Mesendoderm (in vitro differentiated cells): ENCODE measurements around the gene PPP3R1.

Experiments used
- DNase-seq: peaks from one replicate; pipeline ENCODE4 v3.0.0; 2013
- H2AK5ac ChIP-seq: 2 replicates; pipeline ENCODE4 v1.6.1; 2013; ENCODE audit warnings: low read length, inconsistent platforms
- H2BK120ac ChIP-seq: 2 replicates; pipeline ENCODE4 v1.6.1; 2013; ENCODE audit warnings: low read depth, mild to moderate bottlenecking, low read length, moderate library complexity, mixed read lengths
- H2BK15ac ChIP-seq: replicated peaks from 2 replicates; pipeline ENCODE4 v1.6.1; 2013; ENCODE audit warnings: low read depth, mild to moderate bottlenecking, moderate library complexity
- H2BK5ac ChIP-seq: 2 replicates; pipeline ENCODE4 v1.6.1; 2013; ENCODE audit warnings: low read length, inconsistent platforms
- H3K18ac ChIP-seq: 2 replicates; pipeline ENCODE4 v1.6.1; 2013; ENCODE audit warnings: mild to moderate bottlenecking, low read length, mixed read lengths
- H3K23ac ChIP-seq: one replicate; pipeline ENCODE4 v1.6.1; 2013; ENCODE audit warnings: low read length
- H3K27ac ChIP-seq: 2 replicates; pipeline ENCODE4 v1.5.1; 2013; ENCODE audit warnings: low read depth, mild to moderate bottlenecking, inconsistent platforms, low read length, moderate library complexity
- H3K27me3 ChIP-seq: 2 replicates; pipeline ENCODE4 v1.6.1; 2013; ENCODE audit warnings: low read length, control low read depth, mild to moderate bottlenecking, inconsistent platforms; ENCODE audit not compliant: insufficient read depth, poor library complexity
- H3K36me3 ChIP-seq: 2 replicates; pipeline ENCODE4 v1.6.1; 2013; ENCODE audit warnings: low read length, inconsistent platforms; ENCODE audit not compliant: control insufficient read depth, insufficient read depth
- H3K4ac ChIP-seq: one replicate; pipeline ENCODE4 v1.6.1; 2013; ENCODE audit warnings: low read depth, mild to moderate bottlenecking, low read length, moderate library complexity
- H3K4me1 ChIP-seq: 2 replicates; pipeline ENCODE4 v1.6.1; 2013; ENCODE audit warnings: low read depth, low read length, inconsistent platforms; ENCODE audit not compliant: control insufficient read depth
- H3K4me2 ChIP-seq: 2 replicates; pipeline ENCODE4 v1.6.1; 2013; ENCODE audit warnings: low read length
- H3K4me3 ChIP-seq: 2 replicates; pipeline ENCODE4 v1.5.1; 2013; ENCODE audit warnings: mild to moderate bottlenecking, low read length
- H3K56ac ChIP-seq: one replicate; pipeline ENCODE4 v1.6.1; 2013; ENCODE audit warnings: low read length
- H3K79me1 ChIP-seq: 2 replicates; pipeline ENCODE4 v1.6.1; 2013; ENCODE audit warnings: low read length, inconsistent platforms
- H3K79me2 ChIP-seq: 2 replicates; pipeline ENCODE4 v1.6.1; 2013; ENCODE audit warnings: mild to moderate bottlenecking, low read length; ENCODE audit not compliant: control insufficient read depth, insufficient read depth
- H3K9ac ChIP-seq: 2 replicates; pipeline ENCODE4 v1.6.1; 2013; ENCODE audit warnings: low read length, inconsistent platforms
- H4K5ac ChIP-seq: one replicate; pipeline ENCODE4 v1.6.1; 2013; ENCODE audit warnings: low read length
- H4K8ac ChIP-seq: one replicate; pipeline ENCODE4 v1.6.1; 2013; ENCODE audit warnings: low read depth, mild to moderate bottlenecking, control low read depth, low read length, moderate library complexity
- WGBS: extraction: QIAGEN DNeasy Blood & Tissue Kit; methylation state at CpG from one replicate; pipeline ENCODE4 v1.1.7; 2013; ENCODE audit warnings: low lambda C conversion rate, missing lambda C conversion rate; ENCODE audit not compliant: insufficient coverage; ENCODE audit errors: extremely low coverage; 5-methylcytosine and 5-hydroxymethylcytosine counted together

Gene PPP3R1

GRCh38 chr2:68134554-68134953 is 117.8 kb downstream of the PPP3R1 start:
- H3K56ac ChIP-seq = no peak overlapping the region
- no peak overlapping the region for H3K9ac ChIP-seq
- peaks cover 1% of the 10 kb centered on the region for H3K4me1 ChIP-seq
- peak; percentile 54 for DNase-seq
- H3K79me1 ChIP-seq = no peaks in the 10 kb centered on the region
- H4K8ac ChIP-seq = no peak overlapping the region
- no peak overlapping the region for H2BK5ac ChIP-seq
- no peak overlapping the region for H3K4me3 ChIP-seq
- no peaks in the 10 kb centered on the region for H3K79me2 ChIP-seq
- H3K36me3 ChIP-seq = no peaks in the 10 kb centered on the region
- H3K23ac ChIP-seq = no peak overlapping the region
- WGBS = no CpG with 5 or more reads among the region's 6 CpGs
- H2BK120ac ChIP-seq = no peak overlapping the region
- H3K4ac ChIP-seq = no peak overlapping the region
- H3K27ac ChIP-seq = no peak overlapping the region
- no peak overlapping the region for H2AK5ac ChIP-seq
- no peak overlapping the region for H3K18ac ChIP-seq
- H3K4me2 ChIP-seq = no peak overlapping the region
- H2BK15ac ChIP-seq = no peak overlapping the region
- no peaks in the 10 kb centered on the region for H3K27me3 ChIP-seq
- H4K5ac ChIP-seq = no peak overlapping the region

- H3K4me1 ChIP-seq = peaks cover 1% of the 10 kb centered on the region
- no peak overlapping the region for H3K18ac ChIP-seq
- no peaks in the 10 kb centered on the region for H3K79me1 ChIP-seq
- no peak overlapping the region for H3K4ac ChIP-seq
- no peak overlapping the region for H4K8ac ChIP-seq
- H2BK15ac ChIP-seq = no peak overlapping the region
- H3K79me2 ChIP-seq = no peaks in the 10 kb centered on the region
- H2BK120ac ChIP-seq = no peak overlapping the region
- peak; percentile 91 for DNase-seq
- WGBS = no CpG with 5 or more reads among the region's 1 CpG
- no peak overlapping the region for H3K4me3 ChIP-seq
- no peak overlapping the region for H4K5ac ChIP-seq
- no peaks in the 10 kb centered on the region for H3K36me3 ChIP-seq
- H3K56ac ChIP-seq = no peak overlapping the region
- no peaks in the 10 kb centered on the region for H3K27me3 ChIP-seq
- no peak overlapping the region for H3K4me2 ChIP-seq
- H3K27ac ChIP-seq = no peak overlapping the region
- no peak overlapping the region for H2AK5ac ChIP-seq
- no peak overlapping the region for H3K23ac ChIP-seq
- no peak overlapping the region for H2BK5ac ChIP-seq
- H3K9ac ChIP-seq = no peak overlapping the region
Measured at GRCh38 chr2:68134120-68134519, 118.2 kb downstream of the PPP3R1 start.
